DMS 273 treated with DMSO at 0.1 percent for 48 hours (cell line): ENCODE data around the gene TTC31.

Experiments used
- DNase-seq: peaks from one replicate; lab custom pipeline; 2025; lab: John Stamatoyannopoulos, UW

TTC31 gene

GRCh38 chr2:74505448-74506246 lies 22.8 kb downstream of the TTC31 start:
- DNase-seq = no peak

GRCh38 chr2:74507145-74507925 lies 24.5 kb downstream of the TTC31 start, which contains the start of gene PCGF1:
PCGF1 (minus strand) TSS chr2:74507695; CDS start chr2:74507668, 27 bp downstream.
- peak; percentile 97 for DNase-seq

- peak; percentile 76 for DNase-seq
These were observed 25.1 kb downstream of the TTC31 start for GRCh38 chr2:74507926-74508520.

- DNase-seq = no peak
These were observed 27.4 kb downstream of the TTC31 start for GRCh38 chr2:74510272-74510671.

- peak; percentile 29 for DNase-seq
These were observed 28.5 kb downstream of the TTC31 start for GRCh38 chr2:74511104-74511989.

- no peak for DNase-seq
These were observed 30.1 kb downstream of the TTC31 start for GRCh38 chr2:74512744-74513604.

- DNase-seq = no peak
These were observed 30.9 kb downstream of the TTC31 start for GRCh38 chr2:74513605-74514367.

- no peak for DNase-seq
These were observed 31.7 kb downstream of the TTC31 start, which contains the start of gene TLX2 for GRCh38 chr2:74514368-74515270. TLX2 (plus strand) TSS chr2:74514450; CDS start chr2:74514807, 357 bp downstream.

- DNase-seq = no peak
These were observed 32.5 kb downstream of the TTC31 start for GRCh38 chr2:74515271-74515980.

- no peak for DNase-seq
These were observed 33.2 kb downstream of the TTC31 start for GRCh38 chr2:74515981-74516633.

- no peak for DNase-seq
These were observed 33.8 kb downstream of the TTC31 start for GRCh38 chr2:74516650-74517049.

- no peak for DNase-seq
These were observed 39.6 kb downstream of the TTC31 start for GRCh38 chr2:74522516-74522915.

- DNase-seq = no peak
These were observed 41.1 kb downstream of the TTC31 start for GRCh38 chr2:74524005-74524404.

GRCh38 chr2:74524955-74525716 lies 42.3 kb downstream of the TTC31 start:
- no peak for DNase-seq

GRCh38 chr2:74525717-74526648 lies 43.1 kb downstream of the TTC31 start, which contains the start of gene DQX1:
DQX1 (minus strand) TSS chr2:74526231; CDS start chr2:74525729, 502 bp downstream.
- no peak for DNase-seq
